Astrocyte (in vitro differentiated cells and primary cell): ENCODE measurements around the gene TMEM63C.

Source experiments
- EZH2 ChIP-seq: IDR thresholded peaks from 2 replicates; pipeline ENCODE4 v1.6.1; 2012; ENCODE audit warnings: mild to moderate bottlenecking, low read length, inconsistent platforms; ENCODE audit not compliant: insufficient read depth
- TF ChIP-seq, protein P1 (sequence below): IDR thresholded peaks from 2 replicates; pipeline ENCODE4 v1.5.1; 2011; ENCODE audit warnings: low read depth, mild to moderate bottlenecking, inconsistent platforms, low read length, moderate library complexity; ENCODE audit not compliant: insufficient read depth

DNA sequence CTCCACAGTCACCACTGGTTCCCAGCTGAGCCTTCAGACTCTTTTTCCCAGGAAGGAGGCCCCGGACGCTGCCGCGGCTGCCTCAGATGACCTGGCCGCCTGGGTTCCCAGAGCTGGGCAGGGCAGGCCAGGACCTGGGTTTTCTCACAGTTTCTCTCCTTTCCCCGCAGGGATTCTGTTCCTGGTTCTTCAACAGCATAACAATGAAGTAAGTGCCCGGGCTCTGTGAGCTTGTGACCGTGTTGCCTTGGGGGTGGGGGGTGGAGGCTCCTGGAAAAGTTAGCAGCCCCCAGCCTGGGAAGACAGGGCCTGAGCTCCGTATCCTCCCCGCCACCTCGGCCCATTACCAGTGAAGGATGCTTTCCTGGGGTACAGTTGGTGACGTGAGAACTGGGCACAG lies 43.7 kb downstream of the TMEM63C start:
- TF ChIP-seq, protein P1, sequence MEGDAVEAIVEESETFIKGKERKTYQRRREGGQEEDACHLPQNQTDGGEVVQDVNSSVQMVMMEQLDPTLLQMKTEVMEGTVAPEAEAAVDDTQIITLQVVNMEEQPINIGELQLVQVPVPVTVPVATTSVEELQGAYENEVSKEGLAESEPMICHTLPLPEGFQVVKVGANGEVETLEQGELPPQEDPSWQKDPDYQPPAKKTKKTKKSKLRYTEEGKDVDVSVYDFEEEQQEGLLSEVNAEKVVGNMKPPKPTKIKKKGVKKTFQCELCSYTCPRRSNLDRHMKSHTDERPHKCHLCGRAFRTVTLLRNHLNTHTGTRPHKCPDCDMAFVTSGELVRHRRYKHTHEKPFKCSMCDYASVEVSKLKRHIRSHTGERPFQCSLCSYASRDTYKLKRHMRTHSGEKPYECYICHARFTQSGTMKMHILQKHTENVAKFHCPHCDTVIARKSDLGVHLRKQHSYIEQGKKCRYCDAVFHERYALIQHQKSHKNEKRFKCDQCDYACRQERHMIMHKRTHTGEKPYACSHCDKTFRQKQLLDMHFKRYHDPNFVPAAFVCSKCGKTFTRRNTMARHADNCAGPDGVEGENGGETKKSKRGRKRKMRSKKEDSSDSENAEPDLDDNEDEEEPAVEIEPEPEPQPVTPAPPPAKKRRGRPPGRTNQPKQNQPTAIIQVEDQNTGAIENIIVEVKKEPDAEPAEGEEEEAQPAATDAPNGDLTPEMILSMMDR: no peak
- TF ChIP-seq EZH2: no peak
